Tibial nerve (tissue), 4 donors: Measurements from ENCODE around the gene INF2.

Experiments used
- EP300 ChIP-seq, 2 donors: sonication (generic); formaldehyde crosslinking; IDR thresholded peaks; one replicate each; pipeline ENCODE4 v1.6.1; 2017; ENCODE audit warnings: antibody characterized with exemption in 2 of 2, mild to moderate bottlenecking in 1 of 2
- POLR2A ChIP-seq, 2 donors: fragments of 450-650 bp; IDR thresholded peaks; one replicate each; pipeline ENCODE4 v1.6.1; 2017; ENCODE audit warnings: antibody characterized with exemption in 2 of 2, mild to moderate bottlenecking in 2 of 2, moderate library complexity in 2 of 2
- TF ChIP-seq, protein P1 (sequence below), 5 experiments: fragments of 200-600 bp in 3 of 5; fragments of 450-650 bp in 2 of 5; sonication (generic) in 3 of 5; IDR thresholded peaks; one replicate each; pipeline ENCODE4 v1.5.1; 2016 to 2019; ENCODE audit warnings: antibody characterized with exemption in 5 of 5, mild to moderate bottlenecking in 3 of 5, moderate library complexity in 2 of 5

DNA sequence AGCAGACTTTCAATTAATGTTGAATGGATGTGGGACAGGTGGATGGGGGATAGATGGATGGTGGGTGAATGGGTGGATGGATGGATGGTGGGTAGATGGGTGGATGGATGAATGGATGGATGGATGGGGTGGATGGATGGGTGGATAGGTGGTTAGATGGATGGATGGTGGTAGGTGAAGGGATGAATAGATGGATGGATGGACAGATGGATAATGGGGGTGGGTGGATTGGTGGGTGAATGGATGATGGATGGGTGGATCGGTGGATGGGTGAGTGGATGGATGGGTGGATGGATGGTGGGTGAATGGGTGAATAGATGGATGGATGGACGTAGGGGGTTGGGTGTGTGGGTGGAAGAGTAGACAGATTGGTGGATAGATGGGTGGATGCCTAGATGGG is 14.0 kb upstream of the INF2 start:
- TF ChIP-seq, protein P1, sequence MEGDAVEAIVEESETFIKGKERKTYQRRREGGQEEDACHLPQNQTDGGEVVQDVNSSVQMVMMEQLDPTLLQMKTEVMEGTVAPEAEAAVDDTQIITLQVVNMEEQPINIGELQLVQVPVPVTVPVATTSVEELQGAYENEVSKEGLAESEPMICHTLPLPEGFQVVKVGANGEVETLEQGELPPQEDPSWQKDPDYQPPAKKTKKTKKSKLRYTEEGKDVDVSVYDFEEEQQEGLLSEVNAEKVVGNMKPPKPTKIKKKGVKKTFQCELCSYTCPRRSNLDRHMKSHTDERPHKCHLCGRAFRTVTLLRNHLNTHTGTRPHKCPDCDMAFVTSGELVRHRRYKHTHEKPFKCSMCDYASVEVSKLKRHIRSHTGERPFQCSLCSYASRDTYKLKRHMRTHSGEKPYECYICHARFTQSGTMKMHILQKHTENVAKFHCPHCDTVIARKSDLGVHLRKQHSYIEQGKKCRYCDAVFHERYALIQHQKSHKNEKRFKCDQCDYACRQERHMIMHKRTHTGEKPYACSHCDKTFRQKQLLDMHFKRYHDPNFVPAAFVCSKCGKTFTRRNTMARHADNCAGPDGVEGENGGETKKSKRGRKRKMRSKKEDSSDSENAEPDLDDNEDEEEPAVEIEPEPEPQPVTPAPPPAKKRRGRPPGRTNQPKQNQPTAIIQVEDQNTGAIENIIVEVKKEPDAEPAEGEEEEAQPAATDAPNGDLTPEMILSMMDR (IDR thresholded peaks at IDR 0.05) = no peak
- TF ChIP-seq POLR2A (IDR thresholded peaks at IDR 0.05) (no peak), EP300 (IDR thresholded peaks at IDR 0.05) (no peak)
